ENCODE measurements around the gene LDLRAD2. TPM values are rescaled to one million over a fixed set of nuclear protein-coding genes. Genes with fewer than 3 reads are reported as not detected.

LDLRAD2 gene
- total and polyA plus RNA-seq, 9 of the 15 experiments (the other 6 are each of a cell fraction or from before 2014, with no cell fraction given) = 0.45 to 0.48 TPM; not detected in 7

GRCh38 chr1:21814241-21814918, 2.3 kb downstream of the LDLRAD2 start (continued):
- TF ChIP-seq ARID4B (CRISPR knock-in tag; IDR thresholded peaks at IDR 0.05) (0 out of 2 replicates have a peak, but pooled peaks have one; percentile 24), CBX5 (IDR thresholded peaks at IDR 0.05; ENCODE audit: borderline replicate concordance, low read depth) (no peak), ZNF395 (CRISPR knock-in tag; IDR thresholded peaks at IDR 0.05) (no peak), CTCF (IDR thresholded peaks at IDR 0.05 in 2 of 3, conservative IDR thresholded peaks at IDR 0.05 in 1 of 3; ENCODE audit: insufficient read depth in 2 of 3, low read depth in 1 of 3, low read length in 3 of 3) (peak; percentile 33 to 62 (median 59); a peak in 5 of 6 replicates), E2F5 (CRISPR knock-in tag; IDR thresholded peaks at IDR 0.05) (no peak), ZNF717 (CRISPR knock-in tag; IDR thresholded peaks at IDR 0.05) (no peak), ZBTB33 (CRISPR knock-in tag; IDR thresholded peaks at IDR 0.05) (peak; percentile 77; the same call in 1 of the 2 replicates), ZBTB26 (CRISPR knock-in tag; IDR thresholded peaks at IDR 0.05) (no peak), ASH1L (IDR thresholded peaks at IDR 0.05; ENCODE audit: borderline replicate concordance, low read depth, partially characterized antibody) (no peak), RBM25 (IDR thresholded peaks at IDR 0.05; ENCODE audit: low read depth, low read length, severe bottlenecking) (peak; percentile 93), RBFOX2 (IDR thresholded peaks at IDR 0.05; ENCODE audit: low read depth, low read length) (no peak), ZNF511 (CRISPR knock-in tag; IDR thresholded peaks at IDR 0.05) (peak; percentile 27; the same call in 1 of the 2 replicates), CBFB (CRISPR knock-in tag; IDR thresholded peaks at IDR 0.05) (no peak)

Measured in K562 (cell line).